Spleen (tissue), 11 donors: ENCODE results near the gene CELA1. TPM values are rescaled to one million over a fixed set of nuclear protein-coding genes. Genes with fewer than 3 reads are reported as not detected.

ENCODE experiments used
- DNase-seq: peaks from one replicate; pipeline ENCODE4 v3.0.0-alpha.2; 2020
- H3K27ac ChIP-seq, 8 donors: fragments of 200-600 bp; sonication (generic) in 7 of 8; 1 replicate in 4 of 8; 2 replicates in 4 of 8; pipeline versions ENCODE4 v1.5.0 to v1.8.0; 2016 to 2021; ENCODE audit warnings: inconsistent platforms in 4 of 8, mild to moderate bottlenecking in 4 of 8, moderate library complexity in 1 of 8
- H3K27me3 ChIP-seq, 7 donors: fragments of 200-600 bp; sonication (generic) in 6 of 7; replicated peaks in 1 of 7; 1 replicate in 4 of 7; 2 replicates in 3 of 7; pipeline versions ENCODE4 v1.5.0 to v1.8.0; 2016 to 2021; ENCODE audit warnings: inconsistent platforms in 3 of 7, mild to moderate bottlenecking in 1 of 7
- H3K36me3 ChIP-seq, 6 donors: fragments of 200-600 bp; sonication (generic) in 5 of 6; 1 replicate in 4 of 6; 2 replicates in 2 of 6; pipeline versions ENCODE4 v1.5.0 to v1.8.0; 2016 to 2021; ENCODE audit warnings: inconsistent platforms in 2 of 6
- H3K4me1 ChIP-seq, 6 donors: fragments of 200-600 bp; sonication (generic) in 5 of 6; 1 replicate in 3 of 6; 2 replicates in 3 of 6; pipeline versions ENCODE4 v1.5.0 to v1.8.0; 2016 to 2021; ENCODE audit warnings: inconsistent platforms in 3 of 6
- H3K4me3 ChIP-seq, 8 donors: fragments of 200-600 bp; sonication (generic) in 7 of 8; 1 replicate in 4 of 8; 2 replicates in 4 of 8; pipeline versions ENCODE4 v1.5.0 to v1.8.0; 2016 to 2021; ENCODE audit warnings: inconsistent platforms in 4 of 8, mild to moderate bottlenecking in 4 of 8, moderate library complexity in 2 of 8
- H3K9me3 ChIP-seq, 8 donors: fragments of 200-600 bp; sonication (generic) in 7 of 8; 1 replicate in 4 of 8; 2 replicates in 4 of 8; pipeline versions ENCODE4 v1.5.0 to v1.8.0; 2016 to 2021; ENCODE audit warnings: inconsistent platforms in 4 of 8
- CTCF ChIP-seq, 11 experiments: fragments of 200-600 bp in 7 of 11; fragments of 450-650 bp in 4 of 11; sonication (generic) in 4 of 11; IDR thresholded peaks in 8 of 11; conservative IDR thresholded peaks in 3 of 11; 1 replicate in 7 of 11; 2 replicates in 4 of 11; pipeline versions ENCODE4 v1.4.0 to v1.8.0; 2016 to 2021; ENCODE audit warnings: antibody characterized with exemption in 11 of 11, inconsistent platforms in 4 of 11, mild to moderate bottlenecking in 1 of 11
- POLR2A ChIP-seq, 3 donors: fragments of 450-650 bp; IDR thresholded peaks; one replicate each; pipeline ENCODE4 v1.5.1; 2017; ENCODE audit warnings: antibody characterized with exemption in 3 of 3, mild to moderate bottlenecking in 1 of 3
- POLR2AphosphoS5 ChIP-seq, 3 donors: sonication (generic); formaldehyde crosslinking; IDR thresholded peaks; one replicate each; pipeline ENCODE4 v1.5.1; 2017; ENCODE audit warnings: antibody characterized with exemption in 3 of 3
- WGBS, 5 donors: extraction: QIAGEN DNeasy Blood & Tissue Kit in 3 of 5; methylation state at CpG; one replicate each; pipeline versions ENCODE4 v1.1.5 to v1.1.7; 2013 to 2018; 5-methylcytosine and 5-hydroxymethylcytosine counted together
- intact Hi-C: fragments of 100-400 bp; cut with DNase I; formaldehyde crosslinking; loops from one replicate; pipeline ENCODE4 v1.15.0; 2023; ENCODE audit warnings: low total_unique reads
- polyA plus RNA-seq, 3 donors: library from polyadenylated mRNA; stranded (reverse); fragments of 200-250 nt; gene quantifications; one replicate each; pipeline ENCODE4 v1.2.1, GENCODE V29; 2013
- total RNA-seq, 7 donors: library from RNA; depleted of rRNA in 3 of 7; stranded (reverse); fragments of >200 nt in 3 of 7; fragmentation: NEBNext Ultra II Directional in 4 of 7; extraction: Animal tissue kit (Norgen Biotek cat#: 25700) in 4 of 7; gene quantifications; one replicate each; pipeline versions ENCODE4 v1.1.0 to v1.2.1, GENCODE V29; 2016 to 2021
- donor health status: healthy with polysubstance abuse.
- donor health status: DM: no; HTN: no; CAD: no; lungs with moderate emphysema.
- donor health status: DM: no; HTN: no; CAD: no.
- donor health status: Bipolar disorder and iron deficiency.
- donor health status: healthy.
- donor health status: DM: no; HTN: no; CAD: no.
- donor health status: DM: yes; HTN: yes; CAD: no.

The CELA1 gene
- total and polyA plus RNA-seq, 10 donors: 0.21 TPM; not detected in 9

DNA sequence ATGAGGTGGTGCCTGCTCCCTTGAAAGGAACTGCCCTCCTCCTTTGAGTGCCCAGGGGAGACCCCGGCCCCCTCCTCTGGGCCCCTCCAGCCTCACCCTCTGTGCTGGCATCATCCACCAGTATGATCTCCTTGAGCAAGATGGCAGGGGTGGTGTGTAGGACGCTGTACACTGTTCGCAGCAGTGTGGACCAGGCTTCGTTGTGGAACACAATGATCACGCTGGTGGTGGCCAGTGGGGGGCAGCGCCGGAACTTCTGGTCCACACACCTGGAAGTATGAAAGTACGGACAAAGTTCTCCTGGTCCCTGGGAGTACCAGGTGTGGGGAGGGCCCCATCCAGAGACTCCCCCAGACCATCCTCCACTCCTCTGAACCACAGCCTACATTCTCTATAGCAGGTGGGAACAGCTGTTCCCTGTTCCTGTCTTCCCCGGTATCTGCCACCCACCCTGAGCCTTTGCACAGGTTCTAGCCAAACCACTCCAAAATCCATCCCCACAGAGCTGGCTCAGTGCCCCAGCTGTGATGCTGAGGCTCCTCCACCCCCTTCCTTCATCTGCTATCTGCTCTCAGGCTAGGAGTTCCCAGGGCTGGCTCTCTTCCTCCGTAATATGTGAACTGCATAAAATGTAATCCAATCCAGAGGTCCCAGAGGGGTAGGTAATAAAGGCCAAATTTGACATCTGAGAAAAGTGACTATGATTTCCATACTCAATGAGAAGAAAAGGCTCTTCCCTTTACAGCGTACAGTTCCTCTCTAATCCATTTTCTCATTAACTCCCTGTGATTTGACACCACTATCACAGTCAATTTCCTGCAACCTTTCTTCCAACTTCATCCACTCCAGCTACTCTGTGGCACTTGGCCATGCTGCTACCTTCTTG lies 30.9 kb upstream of the CELA1 start:
- intact Hi-C loops: no loop called here
- peaks cover 0 to 88% (median 22%) of the 10 kb centered on the region in 6 donors for H3K36me3 ChIP-seq

GRCh38 chr12:51374856-51375255 lies 28.4 kb upstream of the CELA1 start:
- Histone ChIP-seq H3K4me1 (peaks cover 0 to 67% (median 19%) of the 10 kb centered on the region in 6 donors), H3K4me3 (no peak overlapping the region)
- intact Hi-C loops: no loop called here

More for the DNA sequence above, 30.9 kb upstream of the CELA1 start:
- Histone ChIP-seq H3K4me1 (peaks cover 0 to 55% (median 19%) of the 10 kb centered on the region in 6 donors), H3K4me3 (no peak overlapping the region), H3K27ac (no peak overlapping the region), H3K27me3 (peaks cover 0 to 3% (median 0%) of the 10 kb centered on the region in 7 donors), H3K9me3 (no peaks in the 10 kb centered on the region)
- DNase-seq: peak; percentile 6
- TF ChIP-seq POLR2A (IDR thresholded peaks at IDR 0.05) (no peak), POLR2AphosphoS5 (IDR thresholded peaks at IDR 0.05) (no peak), CTCF (IDR thresholded peaks at IDR 0.05 in 8 of 11, conservative IDR thresholded peaks at IDR 0.05 in 3 of 11) (no peak)
- 91 to 95% (median 94%) methylated on average over 11 of the region's 11 CpGs for WGBS, 5 donors

DNA sequence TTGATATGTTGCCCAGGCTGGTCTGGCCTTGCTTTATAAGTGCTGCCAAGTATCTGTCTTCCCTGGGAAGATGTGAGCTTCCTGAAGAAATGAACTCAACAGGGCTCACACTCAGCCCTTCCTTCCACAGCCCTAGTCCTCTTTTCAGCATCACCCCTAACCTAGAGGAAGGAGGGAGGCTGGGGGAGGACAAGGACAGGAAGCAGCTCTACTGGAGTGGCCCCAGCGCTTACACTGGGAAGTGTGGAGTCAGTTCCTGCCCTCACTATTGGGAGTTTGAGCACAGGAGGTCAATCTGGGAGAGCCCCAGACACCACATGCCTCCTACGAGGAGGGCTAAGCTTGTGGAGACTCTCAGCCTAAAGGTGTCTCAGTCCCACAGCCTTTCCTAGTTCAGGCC lies 27.9 kb upstream of the CELA1 start:
- no peaks in the 10 kb centered on the region for H3K9me3 ChIP-seq
- peak; percentile 20 for DNase-seq
- H3K27me3 ChIP-seq: peaks cover 0 to 3% (median 0%) of the 10 kb centered on the region in 7 donors
- intact Hi-C loops: no loop called here
- 44 to 79% (median 69%) methylated on average over 2 of the region's 2 CpGs for WGBS, 5 donors
- TF ChIP-seq POLR2AphosphoS5 (IDR thresholded peaks at IDR 0.05) (no peak), CTCF (IDR thresholded peaks at IDR 0.05 in 8 of 11, conservative IDR thresholded peaks at IDR 0.05 in 3 of 11) (no peak), POLR2A (IDR thresholded peaks at IDR 0.05) (no peak)
- peak overlapping the region in 2 of 8 donors; percentile 1 to 5 for H3K27ac ChIP-seq
- H3K4me1 ChIP-seq: peaks cover 0 to 72% (median 24%) of the 10 kb centered on the region in 6 donors
- H3K4me3 ChIP-seq: no peak overlapping the region
- H3K36me3 ChIP-seq: peaks cover 0 to 69% (median 19%) of the 10 kb centered on the region in 6 donors

More at GRCh38 chr12:51374856-51375255, 28.4 kb upstream of the CELA1 start:
- Histone ChIP-seq H3K27me3 (peaks cover 0 to 3% (median 0%) of the 10 kb centered on the region in 7 donors), H3K36me3 (peaks cover 0 to 74% (median 23%) of the 10 kb centered on the region in 6 donors), H3K9me3 (no peaks in the 10 kb centered on the region), H3K27ac (peak overlapping the region in 2 of 8 donors; percentile 1 to 5)
- 64 to 78% (median 71%) methylated on average over 5 of the region's 5 CpGs for WGBS, 5 donors
- peak; percentile 4 for DNase-seq
- TF ChIP-seq POLR2AphosphoS5 (IDR thresholded peaks at IDR 0.05): no peak

DNA sequence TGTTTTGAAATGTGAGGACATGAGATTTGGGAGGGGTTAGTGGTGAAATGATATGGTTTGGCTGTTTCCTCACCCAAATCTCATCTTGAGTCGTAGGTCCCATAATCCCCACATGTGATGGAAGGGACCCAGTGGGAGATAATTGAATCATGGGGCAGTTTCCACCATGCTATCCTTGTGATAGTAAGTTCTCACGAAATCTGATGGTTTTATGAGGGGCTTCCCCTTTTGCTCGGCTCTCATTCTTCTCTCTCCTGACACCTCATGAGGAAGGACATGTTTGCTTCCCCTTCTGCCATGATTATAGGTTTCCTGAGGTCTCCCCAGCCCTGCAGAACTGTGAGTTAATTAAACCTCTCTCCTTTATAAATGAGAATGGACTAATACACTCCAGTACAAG lies 26.7 kb upstream of the CELA1 start:
- Histone ChIP-seq H3K27me3 (no peaks in the 10 kb centered on the region), H3K4me1 (peaks cover 10 to 75% (median 32%) of the 10 kb centered on the region in 6 donors), H3K27ac (no peak overlapping the region), H3K4me3 (no peak overlapping the region), H3K9me3 (no peaks in the 10 kb centered on the region), H3K36me3 (peaks cover 0 to 58% (median 14%) of the 10 kb centered on the region in 6 donors)
- intact Hi-C loops: no loop called here
- DNase-seq: no peak
- 37 to 80% (median 59%) methylated on average over 3 of the region's 3 CpGs for WGBS, 5 donors
- TF ChIP-seq CTCF (IDR thresholded peaks at IDR 0.05 in 8 of 11, conservative IDR thresholded peaks at IDR 0.05 in 3 of 11) (no peak), POLR2AphosphoS5 (IDR thresholded peaks at IDR 0.05) (no peak), POLR2A (IDR thresholded peaks at IDR 0.05) (no peak)
